ENCODE results near the gene MED27.

The MED27 gene

DNA sequence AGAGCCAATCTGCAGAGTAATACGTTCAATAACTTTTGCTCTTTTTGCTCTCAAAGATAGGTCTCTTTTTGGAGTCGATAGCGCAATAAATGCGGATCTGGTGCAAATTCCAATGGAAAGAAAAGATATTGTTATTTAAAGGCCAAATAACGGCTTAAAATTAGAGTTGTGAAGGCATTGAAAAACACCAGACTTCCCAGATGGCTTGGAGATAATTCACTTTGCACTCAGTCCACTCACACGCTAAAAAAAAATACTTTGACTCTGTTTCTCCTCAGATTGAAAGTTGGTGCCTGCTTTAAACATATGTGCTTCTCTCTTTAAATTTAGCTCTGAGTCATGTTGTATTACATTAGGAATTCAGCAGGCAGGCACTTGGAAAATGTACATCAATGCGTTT, 19.5 kb upstream of the MED27 start:
- H3K27me3 Mint-ChIP-seq, result peaks cover 34% of the 10 kb centered on the region
- no peak for ATAC-seq (ENCODE audit: low read depth)
- no peaks in the 10 kb centered on the region for H3K36me3 Mint-ChIP-seq
- no peak overlapping the region for H3K4me3 Mint-ChIP-seq
- no peaks in the 10 kb centered on the region for H3K9me3 Mint-ChIP-seq
- H3K27ac Mint-ChIP-seq, result no peak overlapping the region
- no peak for DNase-seq (ENCODE audit: low spot score in 2 of 2)
- H3K4me1 Mint-ChIP-seq, result no peaks in the 10 kb centered on the region

DNA sequence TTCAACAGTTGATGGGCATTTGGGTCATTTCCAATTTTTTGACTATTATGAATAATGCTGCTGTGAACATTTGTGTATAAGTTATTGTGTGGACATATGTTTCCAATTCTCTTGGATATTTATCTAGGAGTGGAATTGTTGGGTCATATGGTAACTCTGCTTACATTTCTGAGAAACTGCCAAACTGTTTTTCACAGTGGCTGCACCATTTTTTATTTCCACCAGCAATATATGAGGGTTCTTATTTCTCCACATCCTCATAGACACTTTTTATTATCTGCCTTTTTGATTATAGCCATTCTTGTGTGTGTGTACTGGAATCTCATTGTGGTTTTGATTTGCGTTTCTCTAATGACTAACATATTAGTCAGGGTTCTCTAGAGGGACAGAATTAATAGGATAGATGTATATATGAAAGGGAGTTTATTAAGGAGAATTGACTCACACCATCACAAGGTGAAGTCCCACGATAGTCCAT, 14.7 kb upstream of the MED27 start:
- no peak for DNase-seq (ENCODE audit: low spot score in 2 of 2)
- H3K36me3 Mint-ChIP-seq, result no peaks in the 10 kb centered on the region
- ATAC-seq (ENCODE audit: low read depth), result no peak
- no peaks in the 10 kb centered on the region for H3K4me1 Mint-ChIP-seq
- no peak overlapping the region for H3K27ac Mint-ChIP-seq
- H3K9me3 Mint-ChIP-seq, result no peaks in the 10 kb centered on the region
- no peak overlapping the region for H3K4me3 Mint-ChIP-seq
- H3K27me3 Mint-ChIP-seq, result peaks cover 35% of the 10 kb centered on the region

DNA sequence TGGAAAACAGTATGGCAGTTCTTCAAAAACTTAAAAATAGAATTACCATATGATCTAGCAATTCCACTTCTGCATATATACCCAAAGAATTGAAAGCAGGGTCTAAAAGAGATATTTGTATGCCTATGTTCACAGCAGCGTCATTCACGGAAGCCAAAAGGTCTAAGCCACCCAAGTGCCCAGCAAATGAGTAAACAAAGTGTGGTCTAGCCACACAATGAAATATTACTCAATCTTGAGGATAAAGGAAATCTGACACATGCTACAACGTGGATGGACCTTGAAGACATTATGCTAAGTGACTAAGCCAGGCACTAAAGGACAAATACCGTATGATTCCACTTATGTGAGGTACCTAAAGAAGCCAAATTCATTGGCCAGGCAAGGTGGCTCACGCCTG, 11.1 kb upstream of the MED27 start:
- no peaks in the 10 kb centered on the region for H3K4me1 Mint-ChIP-seq
- H3K9me3 Mint-ChIP-seq, result no peaks in the 10 kb centered on the region
- no peak overlapping the region for H3K27ac Mint-ChIP-seq
- no peaks in the 10 kb centered on the region for H3K36me3 Mint-ChIP-seq
- DNase-seq (ENCODE audit: low spot score in 2 of 2) (no peak), ATAC-seq (ENCODE audit: low read depth) (no peak)
- H3K4me3 Mint-ChIP-seq, result no peak overlapping the region
- peaks cover 19% of the 10 kb centered on the region for H3K27me3 Mint-ChIP-seq

DNA sequence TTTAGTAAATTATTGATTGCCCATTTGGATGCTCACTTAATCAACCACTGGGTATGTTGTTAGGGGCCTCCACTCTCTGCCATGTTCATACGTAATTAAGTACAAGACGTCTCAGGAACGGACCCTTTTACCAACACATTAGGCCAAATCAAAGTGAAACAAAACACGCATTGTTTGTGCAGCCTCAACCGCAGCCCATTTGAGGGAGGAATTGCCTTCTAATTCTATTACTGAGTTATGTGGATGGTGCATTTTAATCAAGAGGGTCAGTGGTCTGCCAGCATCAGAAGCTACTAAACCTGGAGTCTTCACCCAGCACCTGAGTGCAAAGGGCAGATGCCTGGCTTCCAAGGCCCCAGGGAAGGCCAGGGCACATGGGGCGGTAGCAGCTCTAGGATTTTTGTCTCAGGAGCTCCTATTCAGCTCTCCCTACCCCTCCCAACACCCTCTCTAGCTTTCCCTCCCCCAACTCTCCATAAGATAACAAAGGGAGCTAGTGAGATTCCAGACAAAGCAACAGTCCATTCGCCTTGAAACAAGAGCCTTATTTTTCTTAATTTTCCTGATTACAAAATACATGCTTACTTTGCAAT, 7.9 kb upstream of the MED27 start:
- Mint-ChIP-seq H3K4me1 (no peaks in the 10 kb centered on the region), H3K36me3 (no peaks in the 10 kb centered on the region), H3K4me3 (no peak overlapping the region), H3K27me3 (peaks cover 10% of the 10 kb centered on the region), H3K9me3 (no peaks in the 10 kb centered on the region), H3K27ac (no peak overlapping the region)
- no peak for ATAC-seq (ENCODE audit: low read depth)
- DNase-seq (ENCODE audit: low spot score in 2 of 2), result no peak

DNA sequence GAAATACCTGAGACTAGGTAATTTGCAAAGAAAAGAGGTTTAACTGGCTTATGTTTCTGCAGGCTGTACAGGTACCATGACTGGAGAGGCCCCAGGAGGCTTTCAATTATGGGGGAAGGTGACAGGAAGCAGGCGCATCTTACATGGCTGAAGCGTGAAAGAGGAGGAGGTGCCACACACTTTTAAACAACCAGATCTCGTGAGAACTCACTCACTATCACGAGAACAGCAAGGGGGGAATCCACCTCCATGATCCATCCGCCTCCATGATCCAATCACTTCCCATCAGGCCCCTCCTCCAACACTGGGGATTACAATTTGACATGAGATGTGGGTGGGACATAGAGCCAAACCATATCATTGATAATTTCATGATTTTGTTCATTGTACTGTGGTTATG, 2.5 kb upstream of the MED27 start:
- ATAC-seq (ENCODE audit: low read depth), result no peak
- Mint-ChIP-seq H3K27ac (no peak overlapping the region), H3K27me3 (peaks cover 7% of the 10 kb centered on the region), H3K9me3 (no peaks in the 10 kb centered on the region), H3K36me3 (no peaks in the 10 kb centered on the region), H3K4me3 (no peak overlapping the region), H3K4me1 (peaks cover 17% of the 10 kb centered on the region)
- no peak for DNase-seq (ENCODE audit: low spot score in 2 of 2)

DNA sequence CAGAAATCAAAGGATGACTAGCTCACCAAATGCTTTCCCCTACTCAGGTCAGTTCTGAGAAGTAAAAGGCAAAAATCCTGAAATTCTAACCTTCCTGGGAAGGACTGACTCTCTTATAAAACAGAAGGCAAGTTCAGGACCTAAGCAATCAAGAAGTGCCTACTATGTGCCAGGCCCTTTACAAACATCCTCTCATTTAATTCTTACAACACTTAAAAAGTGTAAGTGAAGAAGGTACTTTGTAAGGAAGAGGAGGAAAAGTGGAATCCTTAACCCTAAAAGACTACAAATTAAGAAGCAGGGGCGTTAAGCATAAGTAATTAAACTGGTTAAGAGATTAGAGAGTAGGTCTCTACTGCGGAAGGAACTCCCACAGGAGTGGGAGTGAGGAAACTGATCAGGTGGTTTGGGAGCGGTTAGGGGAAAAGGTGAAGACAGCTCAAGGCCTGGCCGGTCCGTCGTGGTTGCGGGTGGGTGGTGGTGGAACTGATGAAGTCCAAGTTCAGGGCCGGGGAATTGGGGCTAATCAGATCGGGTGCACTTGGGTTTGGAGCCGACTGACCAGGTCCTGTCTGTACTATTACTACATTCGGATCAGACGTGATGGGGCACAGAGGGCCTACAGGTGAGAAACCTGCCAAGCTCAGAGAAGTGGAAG, 839 bp downstream of the MED27 start:
- no peaks in the 10 kb centered on the region for H3K9me3 Mint-ChIP-seq
- H3K36me3 Mint-ChIP-seq, result peaks cover 5% of the 10 kb centered on the region
- H3K27ac Mint-ChIP-seq, result peak overlapping the region; percentile 93
- no peak for DNase-seq (ENCODE audit: low spot score in 2 of 2)
- peak overlapping the region; percentile 97 for H3K4me3 Mint-ChIP-seq
- ATAC-seq (ENCODE audit: low read depth), result no peak
- peaks cover 19% of the 10 kb centered on the region for H3K4me1 Mint-ChIP-seq
- peaks cover 2% of the 10 kb centered on the region for H3K27me3 Mint-ChIP-seq

DNA sequence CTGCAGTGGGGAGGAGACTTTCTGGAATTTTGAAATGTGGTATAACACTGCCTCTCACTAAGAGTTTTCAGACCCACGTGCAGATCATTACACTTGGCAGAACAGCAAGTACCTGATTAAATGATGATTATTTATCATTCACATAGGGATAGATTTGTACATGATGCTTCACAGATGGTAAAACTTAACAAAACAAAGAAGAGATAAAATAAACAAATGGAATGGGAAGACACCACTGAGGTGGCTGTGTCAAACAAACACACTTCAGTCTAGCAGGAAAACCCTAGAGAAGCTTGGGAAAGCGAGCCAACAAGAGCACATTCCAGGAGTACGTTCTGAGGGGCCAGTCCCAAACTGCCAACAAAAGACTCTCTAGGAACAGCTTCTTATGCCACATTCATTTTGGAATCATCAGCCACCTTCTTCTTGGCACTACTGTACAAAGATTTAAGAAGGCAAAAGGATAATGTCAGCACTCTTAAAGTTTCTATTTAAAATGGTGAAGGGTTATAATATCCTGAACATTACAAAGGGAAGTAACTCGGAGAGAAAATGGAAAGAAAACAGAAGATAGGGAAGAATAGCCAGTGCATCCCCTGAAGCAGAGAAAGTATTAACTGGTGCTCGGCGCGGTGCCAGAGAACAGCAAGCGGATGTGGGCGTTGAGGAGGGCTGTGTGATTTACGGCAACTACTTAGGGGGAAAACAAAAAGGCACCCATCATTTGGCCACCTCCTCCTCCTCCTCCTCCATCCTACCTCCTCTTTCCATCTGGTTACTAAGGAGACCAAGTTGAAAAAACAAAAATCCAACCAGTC, 1.6 kb downstream of the MED27 start:
- H3K27me3 Mint-ChIP-seq, result peaks cover 2% of the 10 kb centered on the region
- H3K4me3 Mint-ChIP-seq, result peak overlapping the region; percentile 97
- ATAC-seq (ENCODE audit: low read depth) (no peak), DNase-seq (ENCODE audit: low spot score in 2 of 2) (no peak)
- H3K4me1 Mint-ChIP-seq, result peaks cover 23% of the 10 kb centered on the region
- no peaks in the 10 kb centered on the region for H3K9me3 Mint-ChIP-seq
- H3K27ac Mint-ChIP-seq, result peak overlapping the region; percentile 93
- peaks cover 8% of the 10 kb centered on the region for H3K36me3 Mint-ChIP-seq

DNA sequence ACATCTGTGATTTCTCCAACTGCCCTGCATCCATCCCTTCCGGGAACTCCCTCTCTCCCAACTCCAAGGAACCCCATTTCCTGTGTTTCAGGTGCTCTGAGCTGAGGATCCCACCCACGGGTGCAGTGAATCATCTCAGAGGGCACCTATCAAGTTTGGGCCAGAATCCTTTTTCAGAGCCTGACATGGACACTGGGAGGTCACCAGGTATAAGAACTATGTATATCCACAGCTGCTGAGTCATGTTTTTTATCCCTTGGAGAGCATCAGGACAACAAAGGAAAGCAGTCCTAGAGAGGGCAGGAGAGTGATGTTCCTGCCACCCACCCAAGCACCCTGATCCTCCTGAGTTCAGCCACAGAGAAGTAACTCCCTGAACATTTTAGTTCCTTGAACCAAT, 3.8 kb downstream of the MED27 start:
- peaks cover 20% of the 10 kb centered on the region for H3K36me3 Mint-ChIP-seq
- no peaks in the 10 kb centered on the region for H3K27me3 Mint-ChIP-seq
- peaks cover 36% of the 10 kb centered on the region for H3K4me1 Mint-ChIP-seq

DNA sequence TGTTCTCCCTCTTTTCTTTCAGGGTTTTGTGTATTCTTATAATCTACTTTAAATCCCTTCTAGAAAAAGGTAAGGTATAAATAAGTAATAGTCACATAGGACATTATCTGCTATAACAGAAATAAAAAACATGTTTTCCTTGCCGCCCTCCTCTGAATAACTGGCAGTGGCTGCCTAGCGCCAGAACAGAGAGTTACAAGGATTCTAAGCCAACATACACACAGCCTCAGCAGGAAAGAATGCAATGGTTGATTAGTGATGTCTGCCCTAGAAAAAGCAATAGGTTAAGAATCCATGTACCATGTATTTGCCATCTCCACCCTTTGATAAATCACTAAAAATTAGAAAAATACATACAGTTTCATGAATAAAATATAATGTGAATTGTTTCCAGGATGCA, 4.9 kb downstream of the MED27 start:
- ATAC-seq (ENCODE audit: low read depth) (no peak), DNase-seq (ENCODE audit: low spot score in 2 of 2) (no peak)
- no peak overlapping the region for H3K27ac Mint-ChIP-seq
- H3K27me3 Mint-ChIP-seq, result no peaks in the 10 kb centered on the region
- no peaks in the 10 kb centered on the region for H3K9me3 Mint-ChIP-seq
- H3K36me3 Mint-ChIP-seq, result peaks cover 20% of the 10 kb centered on the region
- no peak overlapping the region for H3K4me3 Mint-ChIP-seq
- peaks cover 37% of the 10 kb centered on the region for H3K4me1 Mint-ChIP-seq

More for the DNA sequence above, 3.8 kb downstream of the MED27 start:
- H3K4me3 Mint-ChIP-seq, result no peak overlapping the region
- DNase-seq (ENCODE audit: low spot score in 2 of 2) (no peak), ATAC-seq (ENCODE audit: low read depth) (no peak)
- H3K27ac Mint-ChIP-seq, result no peak overlapping the region
- no peaks in the 10 kb centered on the region for H3K9me3 Mint-ChIP-seq

DNA sequence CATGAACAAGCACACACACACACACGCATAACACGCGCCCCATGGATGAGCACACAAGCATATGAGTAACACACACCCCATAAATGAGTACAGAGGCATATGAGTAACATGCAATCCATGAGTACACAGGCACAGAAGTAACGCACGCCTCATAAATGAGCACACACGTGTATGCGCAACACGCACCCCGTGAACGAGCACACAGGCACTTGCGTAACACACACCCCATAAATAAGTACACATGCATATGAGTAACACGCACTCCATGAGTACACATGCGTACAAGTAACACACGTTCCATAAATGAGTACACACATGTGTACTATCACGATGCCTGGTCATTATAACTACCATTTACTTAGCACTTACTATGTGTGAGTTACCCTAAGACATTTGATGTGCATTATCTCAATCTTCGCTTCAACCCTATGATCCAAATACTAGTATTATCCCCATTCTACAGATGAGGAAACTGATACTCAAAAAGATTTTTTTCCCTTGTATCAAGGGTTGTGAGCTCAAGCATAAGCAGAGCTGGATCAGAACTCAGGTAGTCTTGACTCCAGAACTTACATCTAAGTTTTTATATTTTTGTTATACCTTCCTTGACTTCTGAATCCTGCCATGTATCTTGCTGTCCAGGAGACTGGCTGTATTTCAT, 7.7 kb downstream of the MED27 start:
- ATAC-seq (ENCODE audit: low read depth) (no peak), DNase-seq (ENCODE audit: low spot score in 2 of 2) (no peak)
- Mint-ChIP-seq H3K9me3 (no peaks in the 10 kb centered on the region), H3K27ac (no peak overlapping the region), H3K27me3 (no peaks in the 10 kb centered on the region), H3K4me1 (peaks cover 24% of the 10 kb centered on the region), H3K36me3 (peaks cover 31% of the 10 kb centered on the region), H3K4me3 (no peak overlapping the region)

DNA sequence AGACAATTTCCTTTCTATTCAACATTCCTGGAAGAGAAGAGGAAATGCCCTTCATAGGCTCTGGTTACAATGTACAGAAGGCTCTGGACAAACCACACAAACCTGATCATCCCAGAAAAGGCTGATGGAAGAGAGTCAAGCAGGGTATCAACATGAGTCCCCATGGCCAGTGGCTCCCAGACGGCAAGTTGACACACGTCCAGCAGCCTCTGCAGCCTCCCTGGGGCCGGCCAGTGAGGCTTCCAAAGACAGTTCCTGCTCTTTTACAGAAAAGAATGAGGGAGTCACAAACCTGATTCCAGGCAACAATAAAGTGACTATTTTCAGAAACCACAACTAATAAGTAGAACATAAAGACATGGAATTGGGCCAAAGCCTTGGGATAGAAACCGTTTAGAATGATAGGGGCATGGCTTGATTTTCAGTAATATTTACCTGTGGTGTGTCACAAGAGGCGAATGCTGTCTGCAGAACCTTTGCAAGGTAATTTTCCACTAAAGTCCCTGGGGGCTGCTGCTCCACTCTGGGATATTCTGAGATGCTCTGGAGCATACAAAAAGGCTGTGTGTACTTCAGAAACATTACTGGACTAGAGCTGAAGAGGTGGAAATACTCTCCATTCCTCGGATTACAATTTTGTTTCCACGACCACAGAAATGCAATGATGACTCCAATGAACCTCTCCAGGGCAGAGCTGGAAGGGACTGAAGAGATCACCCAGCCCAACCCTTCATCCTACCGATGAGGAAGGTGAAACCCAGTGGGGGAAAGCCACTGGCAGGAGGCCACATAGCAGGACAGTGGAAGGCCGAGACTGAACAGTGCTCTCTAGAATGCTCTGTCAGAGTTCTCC, 10.4 kb downstream of the MED27 start:
- Mint-ChIP-seq H3K36me3 (peaks cover 28% of the 10 kb centered on the region), H3K27ac (no peak overlapping the region), H3K4me3 (no peak overlapping the region), H3K9me3 (no peaks in the 10 kb centered on the region), H3K27me3 (no peaks in the 10 kb centered on the region), H3K4me1 (peaks cover 23% of the 10 kb centered on the region)
- ATAC-seq (ENCODE audit: low read depth), result no peak
- no peak for DNase-seq (ENCODE audit: low spot score in 2 of 2)

DNA sequence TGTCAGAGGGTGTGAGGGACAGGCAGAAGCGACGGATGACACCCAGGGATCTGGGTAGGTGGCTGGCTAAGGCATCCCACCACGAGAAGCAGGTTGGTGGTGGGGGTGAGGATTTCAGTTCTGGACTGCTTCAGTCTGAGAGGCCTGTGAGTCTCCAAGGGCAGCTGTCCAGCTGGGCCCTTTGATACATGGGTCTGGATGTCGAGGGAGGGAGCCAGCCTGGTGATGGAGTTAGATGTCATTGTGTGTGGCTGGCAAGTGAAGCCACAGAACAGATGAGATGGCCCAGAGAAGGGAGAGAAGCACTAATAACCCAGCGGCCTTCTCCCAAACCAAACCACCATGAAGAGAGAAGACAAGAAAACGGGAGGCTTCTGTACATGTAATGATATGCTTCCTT, 11.1 kb downstream of the MED27 start:
- Mint-ChIP-seq H3K27ac (no peak overlapping the region), H3K4me1 (peaks cover 23% of the 10 kb centered on the region), H3K36me3 (peaks cover 32% of the 10 kb centered on the region), H3K9me3 (no peaks in the 10 kb centered on the region), H3K27me3 (no peaks in the 10 kb centered on the region), H3K4me3 (no peak overlapping the region)
- no peak for ATAC-seq (ENCODE audit: low read depth)
- DNase-seq (ENCODE audit: low spot score in 2 of 2), result no peak

DNA sequence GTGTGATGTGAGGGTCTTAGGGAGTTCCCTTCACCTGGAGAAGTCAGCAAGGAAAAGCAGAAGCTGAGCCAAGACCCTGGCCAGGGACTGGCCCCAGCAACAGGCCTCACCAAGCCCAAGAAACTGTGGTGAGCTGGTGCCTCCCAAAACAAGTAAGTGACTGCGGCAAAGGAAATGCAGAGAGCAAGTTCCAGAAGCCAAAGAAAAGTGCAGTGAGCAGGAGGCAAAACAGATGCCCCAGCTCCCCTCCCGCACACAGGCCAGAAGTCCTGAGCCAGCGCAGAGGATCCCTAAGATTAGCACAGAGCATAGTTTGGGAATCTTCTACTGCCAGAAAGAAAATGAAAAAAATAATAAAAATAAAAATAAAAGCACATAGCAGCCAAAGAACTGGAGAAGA, 13.2 kb downstream of the MED27 start:
- DNase-seq (ENCODE audit: low spot score in 2 of 2) (no peak), ATAC-seq (ENCODE audit: low read depth) (no peak)
- Mint-ChIP-seq H3K4me1 (peaks cover 13% of the 10 kb centered on the region), H3K9me3 (no peaks in the 10 kb centered on the region), H3K27ac (no peak overlapping the region), H3K27me3 (no peaks in the 10 kb centered on the region), H3K4me3 (no peak overlapping the region), H3K36me3 (peaks cover 27% of the 10 kb centered on the region)

All from memory B cell (primary cell).